Lower leg skin (tissue), 3 donors: ENCODE measurements around the gene DDN.

Experiments
- POLR2A ChIP-seq, 2 donors: fragments of 450-650 bp; IDR thresholded peaks; one replicate each; pipeline ENCODE4 v1.6.1; 2016 to 2017; ENCODE audit warnings: antibody characterized with exemption in 2 of 2, mild to moderate bottlenecking in 1 of 2, moderate library complexity in 1 of 2
- TF ChIP-seq, protein P1 (sequence below), 3 donors: fragments of 450-650 bp; IDR thresholded peaks; one replicate each; pipeline ENCODE4 v1.5.1; 2016; ENCODE audit warnings: antibody characterized with exemption in 3 of 3, mild to moderate bottlenecking in 3 of 3, moderate library complexity in 2 of 3

DNA sequence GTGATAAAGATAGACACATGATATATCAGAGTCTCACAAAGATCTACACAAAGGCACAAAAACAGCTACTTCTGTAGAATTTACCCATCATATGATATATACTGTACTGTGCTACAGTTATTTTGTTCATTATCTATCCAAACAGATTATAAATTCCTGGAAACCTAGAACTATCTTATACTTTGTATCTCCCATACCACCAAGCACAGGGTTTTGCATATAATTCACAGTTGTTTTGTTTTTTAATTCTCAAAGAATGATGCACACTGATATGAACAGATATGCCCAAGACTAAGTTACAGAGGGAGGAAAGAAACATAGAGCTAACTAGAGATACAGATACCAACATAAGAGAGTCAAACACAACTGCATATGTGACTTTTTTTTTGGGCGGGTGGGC, 16.0 kb upstream of the DDN start:
- TF ChIP-seq, protein P1, sequence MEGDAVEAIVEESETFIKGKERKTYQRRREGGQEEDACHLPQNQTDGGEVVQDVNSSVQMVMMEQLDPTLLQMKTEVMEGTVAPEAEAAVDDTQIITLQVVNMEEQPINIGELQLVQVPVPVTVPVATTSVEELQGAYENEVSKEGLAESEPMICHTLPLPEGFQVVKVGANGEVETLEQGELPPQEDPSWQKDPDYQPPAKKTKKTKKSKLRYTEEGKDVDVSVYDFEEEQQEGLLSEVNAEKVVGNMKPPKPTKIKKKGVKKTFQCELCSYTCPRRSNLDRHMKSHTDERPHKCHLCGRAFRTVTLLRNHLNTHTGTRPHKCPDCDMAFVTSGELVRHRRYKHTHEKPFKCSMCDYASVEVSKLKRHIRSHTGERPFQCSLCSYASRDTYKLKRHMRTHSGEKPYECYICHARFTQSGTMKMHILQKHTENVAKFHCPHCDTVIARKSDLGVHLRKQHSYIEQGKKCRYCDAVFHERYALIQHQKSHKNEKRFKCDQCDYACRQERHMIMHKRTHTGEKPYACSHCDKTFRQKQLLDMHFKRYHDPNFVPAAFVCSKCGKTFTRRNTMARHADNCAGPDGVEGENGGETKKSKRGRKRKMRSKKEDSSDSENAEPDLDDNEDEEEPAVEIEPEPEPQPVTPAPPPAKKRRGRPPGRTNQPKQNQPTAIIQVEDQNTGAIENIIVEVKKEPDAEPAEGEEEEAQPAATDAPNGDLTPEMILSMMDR (IDR thresholded peaks at IDR 0.05), result no peak
- TF ChIP-seq POLR2A (IDR thresholded peaks at IDR 0.05), result no peak
